Activated CD8-positive, alpha-beta memory T cell treated with anti-CD3 and anti-CD28 coated beads, Interleukin-2, amount 50 U/mL, for 48 hours (primary cell): ENCODE measurements around the gene APOBEC3G.

Source experiments
- DNase-seq: peaks from one replicate; pipeline ENCODE4 v3.0.0-alpha.2; 2020

APOBEC3G gene

GRCh38 chr22:39092111-39092862 lies 15.2 kb downstream of the APOBEC3G start:
- no peak for DNase-seq

GRCh38 chr22:39094717-39095389 lies 17.8 kb downstream of the APOBEC3G start:
- no peak for DNase-seq

GRCh38 chr22:39095971-39096370 lies 18.9 kb downstream of the APOBEC3G start:
- no peak for DNase-seq

DNA sequence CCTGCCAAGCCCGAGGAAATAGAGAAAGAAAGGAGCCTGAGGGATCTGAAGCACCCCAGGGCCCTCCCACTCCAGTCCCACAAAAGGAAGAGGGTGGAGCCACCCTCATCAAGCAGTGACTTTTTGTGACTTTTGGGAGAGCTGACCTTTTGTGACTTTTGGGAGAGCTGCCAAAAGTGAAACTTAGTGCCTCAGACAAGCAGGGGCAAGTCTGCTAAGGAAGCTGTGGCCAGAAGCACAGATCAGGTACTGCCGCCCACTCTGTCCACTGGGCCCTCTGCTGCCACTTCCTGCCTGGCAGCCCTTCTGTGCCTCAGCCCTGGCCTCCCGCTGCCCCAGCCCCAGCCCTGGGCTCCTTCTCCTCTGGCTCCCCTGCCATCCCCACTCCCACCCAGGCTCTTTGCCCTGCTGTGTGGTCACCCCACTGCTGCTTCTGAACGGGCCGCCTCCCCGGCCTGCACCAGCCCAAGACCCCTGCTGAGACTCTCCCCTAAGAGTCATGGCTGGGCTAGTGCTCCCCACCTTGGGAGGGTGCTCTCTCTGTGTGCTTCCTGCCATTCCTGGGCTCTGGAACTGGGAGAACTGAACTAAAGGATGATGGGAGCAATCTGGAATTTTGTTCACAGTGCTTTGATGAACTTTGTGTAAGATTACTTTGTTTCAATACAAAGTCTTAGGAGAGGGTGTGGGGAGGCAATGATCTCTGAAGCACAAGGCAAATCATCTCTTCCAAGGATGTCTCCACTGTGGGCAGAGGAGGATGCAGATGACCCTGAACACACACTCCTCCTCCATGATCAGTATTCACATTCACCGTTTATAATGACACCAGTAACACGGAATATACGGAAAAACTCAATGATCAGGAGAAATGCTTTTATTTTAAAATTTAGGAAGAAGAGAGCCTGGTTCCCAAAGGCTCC lies 20.3 kb downstream of the APOBEC3G start, which contains the start of gene APOBEC3H:
TSS of gene APOBEC3H (plus strand) at position 147 of the 923 bp plus-strand sequence. CDS start 3,035 bp downstream, outside the sequence.
- no peak for DNase-seq

DNA sequence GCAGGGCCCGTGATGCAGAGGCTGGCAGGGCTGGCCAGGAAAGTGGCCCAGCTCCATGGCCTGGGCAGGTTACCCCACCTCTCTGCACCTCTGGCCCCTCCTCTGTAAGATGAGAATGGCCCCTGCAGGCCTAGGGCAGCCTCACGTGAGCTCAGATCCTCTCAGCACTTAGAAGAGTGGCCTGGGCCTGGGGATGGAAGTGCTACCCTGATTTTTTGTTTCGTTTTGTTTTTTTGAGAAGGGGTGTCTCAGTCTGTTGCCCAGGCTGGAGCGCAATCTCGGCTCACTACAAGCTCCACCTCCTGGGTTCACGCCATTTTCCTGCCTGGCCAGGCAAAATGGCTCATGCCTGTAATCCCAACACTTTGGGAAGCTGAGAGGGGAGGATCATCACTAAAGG lies 21.0 kb downstream of the APOBEC3G start:
- DNase-seq, result no peak

GRCh38 chr22:39098576-39098975 lies 21.5 kb downstream of the APOBEC3G start:
- no peak for DNase-seq

DNA sequence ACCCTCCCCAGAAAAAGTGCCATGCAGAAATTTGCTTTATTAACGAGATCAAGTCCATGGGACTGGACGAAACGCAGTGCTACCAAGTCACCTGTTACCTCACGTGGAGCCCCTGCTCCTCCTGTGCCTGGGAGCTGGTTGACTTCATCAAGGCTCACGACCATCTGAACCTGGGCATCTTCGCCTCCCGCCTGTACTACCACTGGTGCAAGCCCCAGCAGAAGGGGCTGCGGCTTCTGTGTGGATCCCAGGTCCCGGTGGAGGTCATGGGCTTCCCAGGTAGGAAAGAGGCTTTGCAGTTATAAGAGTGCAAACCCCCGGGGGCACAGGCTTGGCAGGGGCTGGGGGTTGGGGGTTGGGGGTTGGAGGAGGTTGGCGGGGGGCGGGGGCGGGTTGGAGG lies 24.2 kb downstream of the APOBEC3G start:
- DNase-seq, result no peak

- no peak for DNase-seq
Measured at GRCh38 chr22:39103431-39103830, 26.4 kb downstream of the APOBEC3G start.

- DNase-seq, result no peak
Measured at GRCh38 chr22:39106326-39106725, 29.3 kb downstream of the APOBEC3G start.

GRCh38 chr22:39108487-39108886 lies 31.4 kb downstream of the APOBEC3G start:
- DNase-seq, result no peak

DNA sequence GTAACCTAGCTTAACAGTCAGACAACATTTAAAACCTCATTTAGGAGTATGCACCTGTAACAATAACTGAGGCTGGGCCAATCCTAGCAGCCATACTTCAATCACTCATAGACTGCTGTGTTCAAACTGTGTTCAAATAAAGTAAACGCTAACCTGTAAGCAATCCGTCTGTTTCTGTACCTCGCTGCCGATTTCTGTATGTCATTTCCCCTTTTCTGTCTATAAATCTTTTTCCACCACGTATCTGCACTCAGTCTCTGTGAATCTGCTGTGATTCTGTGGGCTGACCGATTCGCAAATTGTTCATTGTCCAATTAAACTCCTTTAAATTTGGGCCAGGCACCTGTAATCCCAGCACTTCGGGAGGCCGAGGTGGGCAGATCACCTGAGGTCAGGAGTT lies 32.3 kb downstream of the APOBEC3G start:
- no peak for DNase-seq

DNA sequence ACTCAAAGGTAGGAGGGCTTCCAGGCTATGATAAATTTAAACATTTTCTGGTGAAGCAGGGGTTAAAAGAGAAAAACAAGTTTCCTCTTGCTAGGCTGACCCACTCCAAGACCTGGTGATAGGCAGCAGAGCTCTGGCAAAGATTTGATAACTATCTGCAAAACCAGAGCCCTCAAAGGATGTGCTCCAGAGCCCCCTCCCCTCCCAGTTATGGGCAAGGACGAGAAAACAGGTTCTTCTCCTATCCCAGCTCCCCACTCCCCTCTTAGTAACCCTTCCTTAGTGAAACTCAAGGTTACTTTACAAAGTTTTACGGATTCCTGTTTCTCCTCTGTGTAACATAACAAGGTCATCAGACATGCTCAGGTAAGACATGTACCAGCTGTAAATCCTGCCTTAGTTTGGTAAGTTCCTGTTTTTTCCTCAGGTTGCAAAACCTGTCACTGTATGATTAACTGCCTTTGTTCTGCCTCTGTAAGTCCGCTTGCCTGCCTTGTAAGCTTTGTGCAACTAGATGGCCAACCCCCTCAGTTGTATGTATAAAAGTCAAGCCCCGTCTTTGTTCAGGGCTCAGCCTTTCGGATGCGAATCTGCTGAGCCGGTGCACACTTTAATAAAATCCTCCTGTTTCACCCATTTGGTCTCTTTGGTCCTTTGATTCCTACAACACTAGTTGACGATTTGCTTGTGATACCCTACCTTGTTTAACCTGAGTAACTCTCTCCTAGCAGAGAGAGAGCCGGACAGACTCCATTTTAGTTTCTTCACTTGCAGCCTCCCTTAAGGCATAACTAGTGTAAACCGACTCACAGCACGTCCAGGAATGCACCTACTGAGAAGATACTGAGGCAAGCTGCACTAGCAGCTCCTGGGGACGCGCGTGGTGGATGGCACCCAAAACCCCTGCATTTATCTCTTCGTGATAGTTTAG lies 33.8 kb downstream of the APOBEC3G start:
- DNase-seq, result no peak

- no peak for DNase-seq
Measured at GRCh38 chr22:39114112-39114511, 37.0 kb downstream of the APOBEC3G start.

DNA sequence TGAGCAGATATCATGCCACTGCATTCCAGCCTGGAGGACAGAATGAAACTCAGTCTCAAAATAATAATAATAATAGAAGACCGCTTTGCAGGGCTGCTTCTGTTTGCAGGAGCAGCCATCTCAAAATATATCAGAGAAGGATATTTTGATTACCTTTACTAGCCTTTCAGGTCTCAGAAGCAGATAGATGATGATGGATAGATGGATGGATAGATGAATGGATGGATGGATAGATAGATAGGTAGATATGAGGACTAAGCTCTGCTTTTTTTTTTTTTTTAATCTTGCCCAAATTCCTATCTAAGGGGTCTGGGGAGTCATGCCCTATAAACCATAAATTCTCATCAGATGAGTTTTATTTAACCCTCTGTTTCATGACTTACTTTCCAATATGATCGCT lies 38.5 kb downstream of the APOBEC3G start:
- no peak for DNase-seq

DNA sequence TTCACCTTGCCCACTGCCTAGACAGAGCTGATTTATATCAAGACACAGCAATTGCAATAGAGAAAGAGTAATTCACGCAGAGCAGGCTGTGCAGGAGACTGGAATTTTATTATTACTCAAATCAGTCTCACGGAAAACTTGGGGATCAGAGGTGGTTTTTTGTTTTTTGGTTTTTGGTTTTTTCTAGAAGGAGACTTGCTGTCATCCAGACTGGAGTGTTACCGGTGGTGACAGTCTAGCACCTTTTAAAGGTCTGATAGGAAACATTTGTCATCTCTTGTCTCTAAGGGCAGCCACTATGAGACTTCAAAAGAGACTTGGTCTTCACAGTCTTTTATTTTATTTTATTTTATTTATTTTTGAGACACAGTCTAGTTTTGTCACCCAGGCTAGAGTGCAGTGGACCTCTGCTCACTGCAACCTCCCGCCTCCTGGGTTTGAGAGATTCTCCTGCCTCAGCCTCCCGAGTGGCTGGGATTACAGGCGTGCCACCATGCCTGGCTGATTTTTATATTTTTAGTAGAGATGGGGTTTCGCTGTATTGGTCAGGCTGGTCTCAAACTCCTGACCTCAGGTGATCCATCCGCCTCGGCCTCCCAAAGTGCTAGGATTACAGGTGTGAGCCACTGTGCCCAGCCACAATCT lies 39.0 kb downstream of the APOBEC3G start:
- no peak for DNase-seq

GRCh38 chr22:39117585-39118191 lies 40.6 kb downstream of the APOBEC3G start:
- DNase-seq, result peak; percentile 79

DNA sequence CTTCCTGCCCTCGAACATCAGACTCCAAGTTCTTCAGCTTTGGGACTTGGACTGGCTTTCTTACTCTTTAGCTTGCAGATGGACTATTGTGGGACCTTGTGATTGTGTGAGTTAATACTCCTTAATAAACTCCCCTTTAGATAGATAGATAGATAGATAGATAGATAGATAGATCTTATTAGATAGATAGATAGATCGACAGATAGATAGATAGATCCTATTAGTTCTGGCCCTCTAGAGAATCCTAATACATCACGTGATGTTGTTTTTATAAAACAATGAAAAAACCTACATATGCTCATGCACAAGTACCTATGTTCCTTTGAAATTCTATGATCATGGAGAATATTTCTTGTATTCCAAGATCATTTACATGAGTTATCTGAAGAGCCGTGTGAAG lies 43.9 kb downstream of the APOBEC3G start:
- no peak for DNase-seq

DNA sequence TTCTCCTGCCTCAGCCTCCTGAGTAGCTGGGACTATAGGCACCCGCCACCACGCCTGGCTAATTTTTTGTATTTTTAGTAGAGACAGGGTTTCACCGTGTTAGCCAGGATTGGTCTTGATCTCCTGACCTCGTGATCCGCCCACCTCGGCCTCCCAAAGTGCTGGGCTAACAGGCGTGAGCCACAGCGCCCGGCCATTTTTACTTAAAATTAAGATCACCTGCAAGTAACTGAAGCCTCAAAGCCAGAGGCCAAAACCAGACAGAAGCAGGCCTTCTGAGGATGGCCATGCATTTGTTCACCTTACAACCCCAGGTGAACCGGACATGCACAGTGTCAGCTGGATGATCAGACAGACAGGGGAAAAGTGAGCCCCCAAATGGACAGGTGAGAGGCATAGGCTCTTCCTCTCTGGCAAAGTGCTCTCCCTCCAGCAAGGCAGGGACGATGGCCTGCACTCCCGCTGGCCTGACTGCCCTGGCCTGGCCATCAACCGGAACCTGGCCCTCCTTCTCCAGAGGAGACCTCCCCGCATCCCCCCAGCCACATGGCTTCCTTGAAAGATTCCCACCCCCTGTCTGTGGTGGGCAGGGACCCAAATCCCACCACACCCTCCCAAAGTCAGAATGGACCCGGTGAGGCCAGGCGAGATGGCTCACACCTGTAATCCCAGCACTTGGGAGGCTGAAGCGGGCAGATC lies 45.8 kb downstream of the APOBEC3G start:
- DNase-seq, result no peak

DNA sequence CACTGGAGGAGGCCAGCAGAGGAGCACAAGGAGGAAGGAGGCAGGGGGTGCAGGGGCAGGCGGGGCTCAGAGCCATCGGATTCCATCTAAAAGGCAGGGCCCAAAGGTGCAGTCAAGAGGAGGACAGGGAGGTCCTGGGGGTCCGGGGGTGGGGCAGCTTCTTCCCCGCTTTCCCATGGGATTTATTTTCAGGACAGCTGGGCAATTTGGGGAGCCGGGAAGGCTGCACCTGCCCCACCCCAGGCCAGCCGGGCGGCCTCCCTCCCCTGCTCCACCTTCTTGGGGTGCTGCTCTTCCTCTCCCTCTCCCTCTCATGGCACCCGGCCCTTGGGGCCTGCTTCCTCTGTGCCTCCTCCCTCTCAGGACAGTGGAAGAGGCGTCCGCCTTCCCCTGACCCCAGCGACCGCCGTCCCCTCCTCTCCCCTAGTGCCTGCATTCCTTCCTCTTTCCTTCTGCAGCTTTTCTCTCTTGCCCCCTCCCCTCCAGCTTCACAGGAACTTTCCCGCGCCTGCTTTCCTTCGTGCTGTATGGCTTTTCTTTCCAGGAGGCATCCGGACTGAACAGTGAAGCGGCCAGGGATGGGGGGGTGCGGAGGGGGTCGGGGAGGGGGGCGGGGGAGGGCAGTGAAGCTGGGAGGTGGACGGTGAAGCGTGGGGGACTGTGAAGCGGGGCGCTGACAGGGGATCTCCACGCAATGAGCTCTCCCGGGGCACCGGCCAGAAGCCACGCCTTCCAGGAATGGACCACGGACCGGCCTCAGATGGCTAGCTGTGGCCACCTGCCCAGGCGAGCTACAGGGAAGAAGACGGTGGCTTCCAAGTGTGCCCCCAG lies 46.9 kb downstream of the APOBEC3G start:
- no peak for DNase-seq

DNA sequence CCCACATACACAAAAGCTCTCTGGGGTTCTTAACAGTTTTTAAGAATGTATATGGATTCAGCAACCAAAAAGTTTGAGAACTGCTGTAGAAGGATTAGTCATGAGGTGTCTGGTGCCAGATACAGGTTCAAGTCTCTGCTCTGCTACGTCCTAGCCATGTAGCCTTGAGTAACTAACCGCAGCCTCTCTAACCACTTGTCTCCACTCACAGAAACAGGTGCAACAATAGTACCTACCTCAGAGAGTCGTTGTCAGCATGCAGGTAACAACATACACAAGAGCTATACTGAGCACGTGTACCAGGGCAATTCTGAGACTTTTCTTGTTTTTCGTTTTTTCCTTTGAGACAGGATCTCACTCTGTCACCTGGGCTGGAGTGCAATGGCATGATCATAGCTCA lies 48.5 kb downstream of the APOBEC3G start:
- no peak for DNase-seq
